SU-DHL-6 (cell line): Measurements from ENCODE around the gene MICALL1.

Experiments used
- H2AFZ ChIP-seq: fragments of 200-600 bp; sonication (generic); 2 replicates; pipeline ENCODE4 v1.6.1; 2014; ENCODE audit warnings: low read depth, mild to moderate bottlenecking, moderate library complexity, mixed read lengths, antibody characterized with exemption, low read length; ENCODE audit not compliant: severe bottlenecking
- H3F3A ChIP-seq: fragments of 200-600 bp; shearing (Covaris generic); 2 replicates; pipeline ENCODE4 v1.6.0; 2016; ENCODE audit warnings: antibody characterized with exemption, mild to moderate bottlenecking; ENCODE audit not compliant: insufficient read depth
- H3K27ac ChIP-seq: fragments of 200-600 bp; sonication (generic); 2 replicates; pipeline ENCODE4 v1.5.1; 2016; ENCODE audit warnings: low read depth, mild to moderate bottlenecking, low read length, moderate library complexity, mixed read lengths
- H3K27me3 ChIP-seq: fragments of 200-600 bp; sonication (generic), shearing (Covaris generic); 2 replicates; pipeline ENCODE4 v1.6.0; 2014; ENCODE audit warnings: mild to moderate bottlenecking, low read length
- H3K36me3 ChIP-seq: fragments of 200-600 bp; sonication (generic); 2 replicates; pipeline ENCODE4 v1.6.1; 2014; ENCODE audit warnings: mild to moderate bottlenecking, low read length, mixed read lengths
- H3K4me2 ChIP-seq: fragments of 300-600, 200-600 bp; shearing (Covaris generic), sonication (generic); 2 replicates; pipeline ENCODE4 v1.6.0; 2014; ENCODE audit warnings: low read length, low read depth, mild to moderate bottlenecking; ENCODE audit not compliant: poor library complexity, severe bottlenecking
- H3K4me3 ChIP-seq: fragments of 200-600 bp; sonication (generic); 2 replicates; pipeline ENCODE4 v1.5.1; 2014; ENCODE audit warnings: antibody characterized with exemption, low read length, mild to moderate bottlenecking, mixed read lengths; ENCODE audit not compliant: insufficient read depth, poor library complexity, severe bottlenecking
- H3K79me2 ChIP-seq: fragments of 200-600 bp; sonication (generic); 2 replicates; pipeline ENCODE4 v1.6.1; 2014; ENCODE audit warnings: mild to moderate bottlenecking, low read length, moderate library complexity; ENCODE audit not compliant: insufficient read depth
- H3K9ac ChIP-seq: fragments of 200-600 bp; sonication (generic); 2 replicates; pipeline ENCODE4 v1.7.0; 2014; ENCODE audit warnings: mild to moderate bottlenecking, low read length
- H3K9me2 ChIP-seq: fragments of 200-600 bp; sonication (generic); replicated peaks from 2 replicates; pipeline ENCODE4 v1.6.1; 2014; ENCODE audit warnings: low read length; ENCODE audit not compliant: insufficient read depth
- H3K9me3 ChIP-seq: fragments of 200-600 bp; sonication (generic); 2 replicates; pipeline ENCODE4 v1.6.1; 2014; ENCODE audit warnings: low read length, mixed read lengths; ENCODE audit not compliant: insufficient read depth
- H4K20me1 ChIP-seq: fragments of 200-600 bp; sonication (generic); 2 replicates; pipeline ENCODE4 v1.6.1; 2014; ENCODE audit warnings: low read depth, mild to moderate bottlenecking, antibody characterized with exemption, low read length, moderate library complexity, mixed read lengths
- CTCF ChIP-seq: fragments of 200-600 bp; sonication (generic); IDR thresholded peaks from one replicate; pipeline ENCODE4 v1.5.1; 2017; ENCODE audit warnings: antibody characterized with exemption, mild to moderate bottlenecking, low read length, moderate library complexity; ENCODE audit not compliant: insufficient read depth, poor library complexity, severe bottlenecking
- EZH2phosphoT487 ChIP-seq: fragments of 200-600 bp; sonication (generic), shearing (Covaris generic); conservative IDR thresholded peaks from 2 replicates; pipeline ENCODE4 v1.6.1; 2018; ENCODE audit warnings: mild to moderate bottlenecking, antibody characterized with exemption, low read length, moderate library complexity, mixed read lengths

MICALL1 gene

GRCh38 chr22:37911697-37912096 is 5.6 kb downstream of the MICALL1 start:
- Histone ChIP-seq H3F3A (no peaks in the 10 kb centered on the region), H3K9ac (no peak overlapping the region), H3K4me3 (no peak overlapping the region), H3K27me3 (no peaks in the 10 kb centered on the region), H3K4me2 (no peak overlapping the region), H3K79me2 (no peaks in the 10 kb centered on the region), H3K9me2 (no peaks in the 10 kb centered on the region), H3K9me3 (no peaks in the 10 kb centered on the region), H3K36me3 (no peaks in the 10 kb centered on the region), H2AFZ (no peak overlapping the region), H3K27ac (no peak overlapping the region), H4K20me1 (no peaks in the 10 kb centered on the region)
- TF ChIP-seq EZH2phosphoT487 = no peak
- no peak for TF ChIP-seq CTCF

- H3K9me2 ChIP-seq = no peaks in the 10 kb centered on the region
- no peaks in the 10 kb centered on the region for H3K79me2 ChIP-seq
- H3K36me3 ChIP-seq = no peaks in the 10 kb centered on the region
- H3K9me3 ChIP-seq = no peaks in the 10 kb centered on the region
- no peaks in the 10 kb centered on the region for H3K27me3 ChIP-seq
- no peak overlapping the region for H3K4me2 ChIP-seq
- no peaks in the 10 kb centered on the region for H3F3A ChIP-seq
- H2AFZ ChIP-seq = no peak overlapping the region
- H3K9ac ChIP-seq = no peak overlapping the region
- TF ChIP-seq CTCF (no peak), EZH2phosphoT487 (no peak)
- H3K4me3 ChIP-seq = no peak overlapping the region
- H4K20me1 ChIP-seq = no peaks in the 10 kb centered on the region
- no peak overlapping the region for H3K27ac ChIP-seq
Observed at GRCh38 chr22:37912171-37912570, 6.1 kb downstream of the MICALL1 start.

GRCh38 chr22:37913233-37913721 is 7.2 kb downstream of the MICALL1 start:
- no peaks in the 10 kb centered on the region for H3K79me2 ChIP-seq
- no peak overlapping the region for H3K4me2 ChIP-seq
- H3F3A ChIP-seq = no peaks in the 10 kb centered on the region
- no peak overlapping the region for H3K27ac ChIP-seq
- no peak for TF ChIP-seq EZH2phosphoT487
- H3K4me3 ChIP-seq = no peak overlapping the region
- H2AFZ ChIP-seq = no peak overlapping the region
- no peaks in the 10 kb centered on the region for H3K27me3 ChIP-seq
- no peak overlapping the region for H3K9ac ChIP-seq
- H3K9me2 ChIP-seq = no peaks in the 10 kb centered on the region
- H3K9me3 ChIP-seq = no peaks in the 10 kb centered on the region
- H4K20me1 ChIP-seq = no peaks in the 10 kb centered on the region
- no peaks in the 10 kb centered on the region for H3K36me3 ChIP-seq

- Histone ChIP-seq H3K9me3 (no peaks in the 10 kb centered on the region), H3K27me3 (no peaks in the 10 kb centered on the region), H3F3A (no peaks in the 10 kb centered on the region), H3K9ac (no peak overlapping the region), H3K4me3 (no peak overlapping the region), H3K4me2 (no peak overlapping the region), H4K20me1 (no peaks in the 10 kb centered on the region), H3K79me2 (no peaks in the 10 kb centered on the region), H3K9me2 (no peaks in the 10 kb centered on the region), H2AFZ (no peak overlapping the region), H3K27ac (no peak overlapping the region), H3K36me3 (no peaks in the 10 kb centered on the region)
- TF ChIP-seq CTCF (no peak), EZH2phosphoT487 (no peak)
Observed at GRCh38 chr22:37916311-37916710, 10.2 kb downstream of the MICALL1 start.
